Heart left ventricle (tissue), 16 donors: ENCODE data around the gene PMEPA1. TPM values are rescaled to one million over a fixed set of nuclear protein-coding genes. Genes with fewer than 3 reads are reported as not detected.
A peak's percentile ranks its signal among the peaks of the same experiment; 100 is the strongest.

Source experiments
- ATAC-seq, 4 donors: fragments of 200-7000 bp; cut with Tn5 transposase; one replicate each; pipeline ENCODE4 v1.9.1; 2020 to 2022; ENCODE audit warnings: moderate library complexity in 4 of 4, mild to moderate bottlenecking in 3 of 4, moderate number of reproducible peaks in 1 of 4
- DNase-seq, 5 donors: peaks; one replicate each; pipeline ENCODE4 v3.0.0-alpha.2; 2020
- H3K27ac ChIP-seq, 12 donors: fragments of 200-600 bp; sonication (generic) in 4 of 12; one replicate each; pipeline versions ENCODE4 v1.5.0 to v1.8.0; 2016 to 2022; ENCODE audit warnings: mild to moderate bottlenecking in 2 of 12
- H3K27me3 ChIP-seq, 9 donors: fragments of 200-600 bp; sonication (generic) in 2 of 9; one replicate each; pipeline versions ENCODE4 v1.5.1 to v1.8.0; 2016 to 2022; ENCODE audit warnings: mild to moderate bottlenecking in 3 of 9
- H3K36me3 ChIP-seq, 9 donors: fragments of 200-600 bp; sonication (generic) in 2 of 9; one replicate each; pipeline versions ENCODE4 v1.5.0 to v1.8.0; 2018 to 2022; ENCODE audit warnings: mild to moderate bottlenecking in 2 of 9
- H3K4me1 ChIP-seq, 12 donors: fragments of 200-600 bp; sonication (generic) in 4 of 12; one replicate each; pipeline versions ENCODE4 v1.5.0 to v1.8.0; 2016 to 2022; ENCODE audit warnings: mild to moderate bottlenecking in 3 of 12
- H3K4me3 ChIP-seq, 12 donors: fragments of 200-600 bp; sonication (generic) in 4 of 12; one replicate each; pipeline versions ENCODE4 v1.5.0 to v1.8.0; 2017 to 2022; ENCODE audit warnings: mild to moderate bottlenecking in 9 of 12, moderate library complexity in 4 of 12
- H3K9me3 ChIP-seq, 12 donors: fragments of 200-600 bp; sonication (generic) in 4 of 12; one replicate each; pipeline versions ENCODE4 v1.5.0 to v1.8.0; 2016 to 2022; ENCODE audit warnings: mild to moderate bottlenecking in 1 of 12
- POLR2A ChIP-seq, 2 donors: fragments of 450-650 bp; IDR thresholded peaks; one replicate each; pipeline ENCODE4 v1.6.1; 2017; ENCODE audit warnings: antibody characterized with exemption in 2 of 2, mild to moderate bottlenecking in 2 of 2, moderate library complexity in 2 of 2
- WGBS, 4 donors: extraction: QIAGEN DNeasy Blood & Tissue Kit in 2 of 4; methylation state at CpG; one replicate each; pipeline versions ENCODE4 v1.1.5 to v1.1.7; 2013 to 2018; 5-methylcytosine and 5-hydroxymethylcytosine counted together
- intact Hi-C, 10 donors: fragments of 100-400 bp; cut with DNase I; formaldehyde crosslinking; loops; one replicate each; pipeline versions ENCODE4 v1.11.1 to v1.14.2; 2022
- polyA plus RNA-seq, 2 donors: library from polyadenylated mRNA; stranded (reverse); fragments of 200-250 nt; gene quantifications; one replicate each; pipeline ENCODE4 v1.2.3, GENCODE V29; 2013
- total RNA-seq, 9 donors: library from RNA; depleted of rRNA in 2 of 9; stranded (reverse); fragments of >200 nt in 2 of 9; fragmentation: NEBNext Ultra II Directional in 3 of 9; extraction: Animal tissue kit (Norgen Biotek cat#: 25700) in 3 of 9; gene quantifications; one replicate each; pipeline versions ENCODE4 v1.1.0 to v1.2.4, GENCODE V29; 2016 to 2023
- TF ChIP-seq, protein P1 (sequence below), 12 donors: fragments of 200-600 bp; sonication (generic) in 4 of 12; IDR thresholded peaks; one replicate each; pipeline versions ENCODE4 v1.5.0 to v1.8.0; 2018 to 2022; ENCODE audit warnings: antibody characterized with exemption in 12 of 12, mild to moderate bottlenecking in 5 of 12
- donor health status: ischemic (EF 13 %, LVEDD 7.1; RV severe dilation, severe dysfunction).
- donor health status: healthy with polysubstance abuse.
- donor health status: DM: no; HTN: yes; CAD: no.
- donor health status: DM: no; HTN: no; CAD: no.
- donor health status: ischemic (EF 25% LVEDD 6.9; RV normal size, moderate dysfunction).
- donor health status: ischemic (EF 25% LVEDD 5.7; RV mildly dilated, moderate dysfunction).
- donor health status: healthy.
- donor health status: DM: yes; HTN: yes; CAD: no.
- donor health status: ischemic (EF 35%, LVEDD 5.7; RV mildly dilated, moderate dysfunction).
- donor health status: nonischemic (EF 11% LVEDD 7.7; RV severe dilation, severe dysfunction).
- donor health status: DM: yes; HTN: yes; CAD: no.
- donor health status: PGD.
- donor health status: ischemic (EF 29% LVEDD 5.4; RV normal size, mild dysfunction).
- donor health status: nonischemic (EF 23%, LVEDD 6.1; RV moderate dilation, normal function).

PMEPA1 gene
- total and polyA plus RNA-seq, 11 donors: 12.6 to 115 (median 30.0) TPM

DNA sequence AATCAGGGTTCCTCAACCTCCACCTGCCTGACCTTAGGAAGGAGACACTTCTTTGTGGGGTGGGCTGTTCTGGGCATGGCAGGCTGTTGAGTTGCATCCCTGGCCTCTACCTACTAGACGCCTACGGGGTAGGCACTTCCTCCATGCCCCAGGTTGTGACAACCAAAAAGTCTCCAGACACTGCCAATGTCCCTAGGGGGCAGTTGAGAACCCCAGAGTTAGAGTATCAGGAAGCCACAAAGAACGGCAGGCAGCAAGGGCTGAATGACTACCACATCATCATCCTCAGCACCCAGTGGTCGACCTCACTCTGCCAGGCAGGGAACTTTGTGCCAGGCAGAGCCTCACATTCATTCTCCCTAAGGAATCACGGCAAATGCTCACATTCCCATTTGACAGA, 21.5 kb downstream of the PMEPA1 start:
- H3K4me3 ChIP-seq: no peak overlapping the region
- ATAC-seq: no peak
- no peaks in the 10 kb centered on the region for H3K27me3 ChIP-seq
- peaks cover 0 to 96% (median 53%) of the 10 kb centered on the region in 12 donors for H3K4me1 ChIP-seq
- 79 to 90% (median 84%) methylated on average over 2 to 5 of the region's 5 CpGs for WGBS, 4 donors
- no peak overlapping the region for H3K27ac ChIP-seq
- intact Hi-C loops: no loop called here
- DNase-seq: no peak
- H3K9me3 ChIP-seq: no peaks in the 10 kb centered on the region
- no peaks in the 10 kb centered on the region for H3K36me3 ChIP-seq
- TF ChIP-seq, protein P1, sequence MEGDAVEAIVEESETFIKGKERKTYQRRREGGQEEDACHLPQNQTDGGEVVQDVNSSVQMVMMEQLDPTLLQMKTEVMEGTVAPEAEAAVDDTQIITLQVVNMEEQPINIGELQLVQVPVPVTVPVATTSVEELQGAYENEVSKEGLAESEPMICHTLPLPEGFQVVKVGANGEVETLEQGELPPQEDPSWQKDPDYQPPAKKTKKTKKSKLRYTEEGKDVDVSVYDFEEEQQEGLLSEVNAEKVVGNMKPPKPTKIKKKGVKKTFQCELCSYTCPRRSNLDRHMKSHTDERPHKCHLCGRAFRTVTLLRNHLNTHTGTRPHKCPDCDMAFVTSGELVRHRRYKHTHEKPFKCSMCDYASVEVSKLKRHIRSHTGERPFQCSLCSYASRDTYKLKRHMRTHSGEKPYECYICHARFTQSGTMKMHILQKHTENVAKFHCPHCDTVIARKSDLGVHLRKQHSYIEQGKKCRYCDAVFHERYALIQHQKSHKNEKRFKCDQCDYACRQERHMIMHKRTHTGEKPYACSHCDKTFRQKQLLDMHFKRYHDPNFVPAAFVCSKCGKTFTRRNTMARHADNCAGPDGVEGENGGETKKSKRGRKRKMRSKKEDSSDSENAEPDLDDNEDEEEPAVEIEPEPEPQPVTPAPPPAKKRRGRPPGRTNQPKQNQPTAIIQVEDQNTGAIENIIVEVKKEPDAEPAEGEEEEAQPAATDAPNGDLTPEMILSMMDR (IDR thresholded peaks at IDR 0.05): no peak
- no peak for TF ChIP-seq POLR2A (IDR thresholded peaks at IDR 0.05)

DNA sequence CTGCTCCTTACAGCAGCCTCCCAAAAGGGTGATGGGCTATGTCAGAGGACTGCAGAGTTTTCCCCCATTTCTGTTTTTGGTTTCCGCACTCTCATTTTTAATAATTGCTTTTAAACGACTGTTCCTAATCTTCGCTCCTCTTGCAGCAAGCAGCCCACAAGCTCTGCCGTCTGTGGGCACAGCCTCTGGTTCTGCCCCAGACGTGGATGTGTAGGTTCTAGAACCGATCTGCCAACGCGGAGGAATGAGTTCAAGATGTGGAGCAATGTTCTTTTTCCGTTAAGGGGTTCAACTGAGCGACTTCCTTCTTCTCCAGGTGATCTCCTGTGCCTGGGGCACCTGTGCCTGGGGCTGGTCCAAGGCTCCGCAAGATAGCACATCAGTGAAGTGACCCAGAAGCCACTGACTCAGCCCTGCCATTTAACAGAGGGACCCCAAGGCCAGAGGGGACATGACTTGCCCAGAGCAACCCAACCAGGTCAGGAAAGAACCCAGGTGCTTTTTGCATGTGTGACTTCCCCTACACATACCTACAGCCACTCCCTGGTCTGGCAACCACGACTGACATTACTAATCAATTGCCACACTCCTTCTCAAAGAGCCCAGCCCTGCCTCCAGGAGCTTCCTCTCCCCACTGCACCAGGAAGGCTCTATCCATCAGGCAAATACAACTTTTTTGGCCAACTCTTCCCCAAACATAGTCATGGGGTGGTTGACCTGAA, 22.7 kb downstream of the PMEPA1 start:
- H3K27me3 ChIP-seq: no peaks in the 10 kb centered on the region
- ATAC-seq (no peak), DNase-seq (no peak)
- no peaks in the 10 kb centered on the region for H3K36me3 ChIP-seq
- TF ChIP-seq, protein P1 (IDR thresholded peaks at IDR 0.05): no peak
- TF ChIP-seq POLR2A (IDR thresholded peaks at IDR 0.05): no peak
- no peaks in the 10 kb centered on the region for H3K9me3 ChIP-seq
- H3K27ac ChIP-seq: no peak overlapping the region
- H3K4me3 ChIP-seq: no peak overlapping the region
- intact Hi-C loops: no loop called here
- peaks cover 0 to 96% (median 52%) of the 10 kb centered on the region in 12 donors for H3K4me1 ChIP-seq
- 90 to 93% (median 91%) methylated on average over 12 of the region's 12 CpGs for WGBS, 4 donors

DNA sequence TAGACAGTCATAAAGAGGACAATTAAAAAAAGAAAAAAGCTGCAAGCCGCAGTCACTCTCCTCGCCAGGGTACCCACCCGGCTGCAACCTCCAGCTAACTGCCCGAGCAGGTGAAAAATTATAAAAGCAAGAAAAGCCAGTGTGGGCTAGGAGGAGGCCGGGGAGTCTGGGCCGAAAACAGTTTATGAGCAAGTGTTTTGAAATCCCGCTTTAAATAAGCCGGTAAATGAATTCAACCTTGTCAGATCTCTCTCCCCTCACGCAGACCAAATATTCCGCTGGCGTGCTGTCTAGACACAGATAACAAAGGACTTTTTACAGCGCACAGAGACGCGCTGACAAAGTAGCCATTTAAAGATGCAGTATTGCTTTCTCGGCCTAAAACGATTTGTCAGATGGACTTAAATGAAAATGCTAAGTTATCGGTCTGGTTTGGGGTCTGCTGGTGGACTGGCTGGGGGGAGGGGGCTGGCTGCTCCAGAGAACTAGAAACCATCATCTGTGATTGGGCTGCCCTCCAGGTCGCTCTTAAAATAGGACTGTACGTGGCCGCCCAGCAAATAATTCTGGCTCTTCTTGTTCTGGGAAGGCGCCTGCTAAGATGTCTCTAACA, 24.6 kb downstream of the PMEPA1 start:
- DNase-seq: peak in 3 of 5 donors; percentile 45 to 67 (median 61)

DNA sequence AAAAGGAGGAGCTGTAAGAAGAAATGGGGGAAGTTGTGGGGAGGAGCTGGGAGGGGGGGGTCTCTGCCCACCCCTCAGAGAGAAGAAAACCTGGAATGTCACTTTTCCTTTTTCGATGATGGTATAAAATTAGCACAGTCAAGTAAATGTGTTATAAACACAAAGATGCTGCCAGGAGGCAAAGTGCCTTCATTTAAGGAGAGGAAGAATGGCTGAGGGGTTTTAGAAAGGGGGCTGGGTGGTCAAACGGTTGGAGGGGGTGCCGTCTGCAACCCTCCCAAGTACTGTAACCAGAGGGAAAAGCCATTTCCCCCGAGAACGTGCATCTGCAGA, 25.0 kb downstream of the PMEPA1 start:
- peak overlapping the region in 10 of 12 donors; percentile 21 to 71 (median 51) for H3K27ac ChIP-seq
- peak overlapping the region in 3 of 12 donors; percentile 10 to 24 (median 16) for H3K4me3 ChIP-seq
- DNase-seq: no peak
- H3K27me3 ChIP-seq: no peaks in the 10 kb centered on the region
- no peak for ATAC-seq
- 26 to 37% (median 30%) methylated on average over 5 of the region's 5 CpGs for WGBS, 4 donors
- intact Hi-C loops: no loop called here
- peaks cover 0 to 93% (median 48%) of the 10 kb centered on the region in 12 donors for H3K4me1 ChIP-seq
- no peaks in the 10 kb centered on the region for H3K9me3 ChIP-seq
- H3K36me3 ChIP-seq: no peaks in the 10 kb centered on the region
- TF ChIP-seq, protein P1 (IDR thresholded peaks at IDR 0.05): no peak
- TF ChIP-seq POLR2A (IDR thresholded peaks at IDR 0.05): no peak

More for the DNA sequence above, 24.6 kb downstream of the PMEPA1 start:
- Histone ChIP-seq H3K4me3 (peak overlapping the region in 8 of 12 donors; percentile 5 to 31 (median 19)), H3K27ac (peak overlapping the region in 11 of 12 donors; percentile 21 to 71 (median 51)), H3K4me1 (peaks cover 0 to 97% (median 53%) of the 10 kb centered on the region in 12 donors), H3K36me3 (no peaks in the 10 kb centered on the region), H3K9me3 (no peaks in the 10 kb centered on the region), H3K27me3 (no peaks in the 10 kb centered on the region)
- WGBS, 4 donors: 25 to 48% (median 37%) methylated on average over 21 of the region's 21 CpGs
- no peak for TF ChIP-seq POLR2A (IDR thresholded peaks at IDR 0.05)
- TF ChIP-seq, protein P1 (IDR thresholded peaks at IDR 0.05): no peak
- peak; percentile 49 to 70 (median 59) for ATAC-seq
- intact Hi-C loops: no loop called here
